ENCODE measurements around the gene ANO10. TPM values are rescaled to one million over a fixed set of nuclear protein-coding genes. Genes with fewer than 3 reads are reported as not detected.

ANO10 gene
- total RNA-seq, 1 donor from 2014 or later = 45.4 TPM

DNA sequence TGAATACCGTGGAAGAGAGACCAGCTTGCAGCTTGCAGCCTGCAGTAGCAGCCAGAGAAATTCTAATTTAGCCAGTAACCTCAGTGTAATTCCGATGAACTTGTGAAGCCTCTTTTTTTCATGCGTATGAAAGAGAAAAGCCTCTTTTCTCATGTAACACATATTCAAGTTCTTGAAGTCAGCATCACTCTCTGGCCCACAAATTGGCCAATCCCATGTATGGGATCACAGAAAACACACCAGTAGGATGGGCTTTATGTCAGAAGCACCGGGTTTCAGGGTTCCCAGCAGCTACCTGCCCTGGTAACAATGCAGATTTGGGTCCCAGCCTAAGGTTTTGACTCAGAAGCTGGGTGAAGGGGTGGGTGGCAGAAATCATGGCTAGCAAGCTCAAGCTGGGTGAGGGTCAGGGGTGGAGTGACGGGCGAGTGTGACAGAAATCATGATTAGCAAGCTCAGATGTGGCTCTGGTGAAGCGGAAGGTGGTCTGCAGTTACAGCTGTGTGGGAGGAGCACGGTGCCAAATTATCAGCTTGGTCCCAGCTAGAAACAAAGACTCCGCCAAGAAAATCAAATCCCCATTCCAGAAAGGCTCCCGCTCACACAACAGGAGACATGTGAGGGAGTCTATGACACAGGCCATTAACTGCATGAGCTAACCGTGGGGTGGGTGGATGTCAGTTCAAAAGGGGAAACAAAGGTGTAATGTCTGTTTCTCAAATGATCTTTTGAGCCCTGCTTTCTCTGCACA lies 248.8 kb downstream of the ANO10 start:
- Histone ChIP-seq H4K20me1 (ENCODE audit: insufficient read depth, low read length) (no peaks in the 10 kb centered on the region), H3K27me3 (ENCODE audit: insufficient read depth, low read length) (no peaks in the 10 kb centered on the region), H3K27ac (ENCODE audit: low read depth, low read length) (no peak overlapping the region), H3K4me2 (ENCODE audit: low read length) (peak overlapping the region; percentile 28), H3K9me3 (ENCODE audit: insufficient read depth, low read depth, low read length) (no peaks in the 10 kb centered on the region), H3K79me2 (ENCODE audit: insufficient read depth, low read length) (no peaks in the 10 kb centered on the region), H2AFZ (ENCODE audit: low read depth, low read length) (no peak overlapping the region), H3K4me1 (ENCODE audit: insufficient read depth, low read length) (peaks cover 5% of the 10 kb centered on the region), H3K9ac (ENCODE audit: low read length) (no peak overlapping the region), H3K4me3 (ENCODE audit: insufficient read depth, low read depth, low read length) (no peak overlapping the region), H3K36me3 (ENCODE audit: insufficient read depth, low read length) (no peaks in the 10 kb centered on the region)
- Mint-ChIP-seq H3K4me3 (ENCODE audit: unreplicated experiment) (no peak overlapping the region), H3K27ac (ENCODE audit: unreplicated experiment) (no peak overlapping the region), H3K36me3 (ENCODE audit: low read depth, unreplicated experiment) (peaks cover 10% of the 10 kb centered on the region), H3K27me3 (ENCODE audit: low read depth, unreplicated experiment) (peaks cover 2% of the 10 kb centered on the region), H3K4me1 (ENCODE audit: low read depth, unreplicated experiment) (peaks cover 8% of the 10 kb centered on the region), H3K9me3 (ENCODE audit: unreplicated experiment) (no peaks in the 10 kb centered on the region)
- DNase-seq (ENCODE audit: low read depth) (peak; percentile 36), FAIRE-seq (no peak)
- no peak for TF ChIP-seq EZH2 (IDR thresholded peaks at IDR 0.05; ENCODE audit: insufficient read depth, low read length)
- TF ChIP-seq, protein P1, sequence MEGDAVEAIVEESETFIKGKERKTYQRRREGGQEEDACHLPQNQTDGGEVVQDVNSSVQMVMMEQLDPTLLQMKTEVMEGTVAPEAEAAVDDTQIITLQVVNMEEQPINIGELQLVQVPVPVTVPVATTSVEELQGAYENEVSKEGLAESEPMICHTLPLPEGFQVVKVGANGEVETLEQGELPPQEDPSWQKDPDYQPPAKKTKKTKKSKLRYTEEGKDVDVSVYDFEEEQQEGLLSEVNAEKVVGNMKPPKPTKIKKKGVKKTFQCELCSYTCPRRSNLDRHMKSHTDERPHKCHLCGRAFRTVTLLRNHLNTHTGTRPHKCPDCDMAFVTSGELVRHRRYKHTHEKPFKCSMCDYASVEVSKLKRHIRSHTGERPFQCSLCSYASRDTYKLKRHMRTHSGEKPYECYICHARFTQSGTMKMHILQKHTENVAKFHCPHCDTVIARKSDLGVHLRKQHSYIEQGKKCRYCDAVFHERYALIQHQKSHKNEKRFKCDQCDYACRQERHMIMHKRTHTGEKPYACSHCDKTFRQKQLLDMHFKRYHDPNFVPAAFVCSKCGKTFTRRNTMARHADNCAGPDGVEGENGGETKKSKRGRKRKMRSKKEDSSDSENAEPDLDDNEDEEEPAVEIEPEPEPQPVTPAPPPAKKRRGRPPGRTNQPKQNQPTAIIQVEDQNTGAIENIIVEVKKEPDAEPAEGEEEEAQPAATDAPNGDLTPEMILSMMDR (IDR thresholded peaks at IDR 0.05; ENCODE audit: insufficient read depth, low read depth, low read length) = no peak

DNA sequence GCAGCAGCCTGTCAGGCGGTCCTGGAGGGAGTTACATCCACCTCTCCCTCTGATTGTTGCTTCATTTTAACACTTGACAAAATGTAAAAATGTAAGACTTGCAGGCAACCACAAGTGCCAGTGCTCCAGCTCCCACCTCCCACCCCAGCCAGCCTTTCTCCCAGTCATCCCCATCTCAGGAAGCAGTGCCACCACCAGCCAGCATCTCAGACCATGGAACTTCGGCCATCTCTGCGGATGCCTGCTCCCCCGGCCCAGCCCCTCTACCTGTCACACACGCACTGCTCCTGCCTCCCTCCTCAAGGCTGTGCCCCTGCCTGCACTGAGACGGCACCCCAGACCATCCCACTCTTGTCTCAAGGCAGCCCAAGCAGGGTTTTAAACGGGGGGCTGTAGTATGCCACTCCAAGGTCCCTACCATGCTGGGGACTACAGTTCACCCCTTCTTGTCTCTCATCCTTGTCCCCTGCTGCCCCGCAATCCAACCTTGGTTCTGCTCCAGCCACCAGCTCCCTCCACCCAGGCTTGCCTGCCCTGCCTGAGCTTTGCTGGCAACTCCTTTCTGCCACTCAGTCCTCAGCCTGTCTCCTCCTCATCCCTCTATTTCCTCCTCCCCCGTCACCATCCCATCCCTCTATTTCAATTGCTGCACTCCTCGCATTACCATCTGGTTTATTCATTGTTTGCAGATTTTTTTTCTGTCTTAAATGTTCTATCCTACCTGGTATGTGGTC lies 249.6 kb downstream of the ANO10 start:
- H3K9me3 ChIP-seq (ENCODE audit: insufficient read depth, low read depth, low read length) = no peaks in the 10 kb centered on the region
- peaks cover 5% of the 10 kb centered on the region for H3K4me1 ChIP-seq (ENCODE audit: insufficient read depth, low read length)
- H3K27me3 ChIP-seq (ENCODE audit: insufficient read depth, low read length) = no peaks in the 10 kb centered on the region
- FAIRE-seq (no peak), DNase-seq (ENCODE audit: low read depth) (no peak)
- TF ChIP-seq EZH2 (IDR thresholded peaks at IDR 0.05; ENCODE audit: insufficient read depth, low read length) = no peak
- TF ChIP-seq, protein P1 (IDR thresholded peaks at IDR 0.05; ENCODE audit: insufficient read depth, low read depth, low read length) = no peak
- no peaks in the 10 kb centered on the region for H3K79me2 ChIP-seq (ENCODE audit: insufficient read depth, low read length)
- Mint-ChIP-seq H3K27me3 (ENCODE audit: low read depth, unreplicated experiment) (peaks cover 2% of the 10 kb centered on the region), H3K9me3 (ENCODE audit: unreplicated experiment) (no peaks in the 10 kb centered on the region), H3K4me1 (ENCODE audit: low read depth, unreplicated experiment) (peaks cover 8% of the 10 kb centered on the region), H3K4me3 (ENCODE audit: unreplicated experiment) (no peak overlapping the region), H3K27ac (ENCODE audit: unreplicated experiment) (peak overlapping the region; percentile 62), H3K36me3 (ENCODE audit: low read depth, unreplicated experiment) (peaks cover 10% of the 10 kb centered on the region)
- no peaks in the 10 kb centered on the region for H3K36me3 ChIP-seq (ENCODE audit: insufficient read depth, low read length)
- H3K27ac ChIP-seq (ENCODE audit: low read depth, low read length) = no peak overlapping the region
- no peak overlapping the region for H3K9ac ChIP-seq (ENCODE audit: low read length)
- no peak overlapping the region for H3K4me3 ChIP-seq (ENCODE audit: insufficient read depth, low read depth, low read length)
- no peak overlapping the region for H2AFZ ChIP-seq (ENCODE audit: low read depth, low read length)
- no peaks in the 10 kb centered on the region for H4K20me1 ChIP-seq (ENCODE audit: insufficient read depth, low read length)
- no peak overlapping the region for H3K4me2 ChIP-seq (ENCODE audit: low read length)
